Measurements from ENCODE around the gene RABAC1.
A peak's percentile ranks its signal among the peaks of the same experiment; 100 is the strongest.

RABAC1 gene

DNA sequence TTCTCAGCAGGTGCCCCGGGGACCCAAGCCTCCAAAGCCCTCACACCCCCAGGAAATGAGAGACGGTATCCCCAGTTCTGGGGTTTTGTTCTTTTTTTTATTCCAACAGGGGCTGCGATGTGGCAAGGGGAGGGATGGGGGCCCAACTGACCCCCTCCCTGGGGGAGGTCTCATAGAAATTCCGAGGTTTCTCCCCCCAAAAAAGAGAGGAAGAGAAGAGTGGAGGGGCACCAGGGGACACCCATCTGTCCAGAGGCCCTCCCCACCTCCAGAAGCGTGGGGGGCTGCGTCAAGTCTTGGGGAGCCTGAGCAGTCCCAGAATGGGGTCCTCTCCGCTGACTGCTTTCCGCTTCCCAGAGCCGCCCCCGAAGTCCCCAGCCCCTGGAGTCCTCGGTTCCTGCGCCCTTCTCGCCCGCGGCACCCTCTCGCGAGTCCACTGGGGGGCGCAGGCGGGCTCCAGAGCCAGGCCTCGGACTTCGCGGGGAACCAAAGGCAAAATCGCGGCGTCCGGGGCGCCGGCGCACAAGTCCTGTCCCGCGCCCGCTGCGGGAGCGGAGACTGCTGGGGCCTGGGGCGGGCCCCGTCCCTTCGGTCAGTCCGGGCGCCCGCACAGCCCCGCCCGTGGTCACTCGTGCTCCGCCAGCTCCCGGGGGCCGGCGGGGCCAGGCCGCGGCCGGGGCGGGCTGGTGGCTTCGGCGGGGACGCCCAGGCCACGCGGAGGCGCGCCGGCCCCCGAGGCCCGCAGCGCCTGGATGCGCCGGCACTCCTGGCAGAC lies 39.3 kb upstream of the RABAC1 start:
- Histone ChIP-seq H3K27me3 (peaks cover 0 to 39% (median 8%) of the 10 kb centered on the region in 11 experiments; a peak in 11 of 22 replicates), H3K4me2 (peak overlapping the region; percentile 80 to 100 (median 96)), H4K20me1 (peaks cover 0 to 70% (median 6%) of the 10 kb centered on the region in 11 experiments; a peak in 9 of 22 replicates), H3K27ac (peak overlapping the region in 8 of 11 experiments; percentile 45 to 91 (median 85); a peak in 16 of 22 replicates), H3K4me3 (peak overlapping the region; percentile 45 to 67 (median 58)), H3K9me3 (replicated peaks in 1 of 11) (no peaks in the 10 kb centered on the region), H3K4me1 (peaks cover 20 to 76% (median 64%) of the 10 kb centered on the region in 10 experiments), H3K36me3 (peaks cover 0 to 14% (median 0%) of the 10 kb centered on the region in 11 experiments; a peak in 5 of 22 replicates), H3K9ac (peak overlapping the region in 10 of 11 experiments; percentile 12 to 85 (median 73); a peak in 19 of 22 replicates)
- TF ChIP-seq Cebpa-rat (IDR thresholded peaks at IDR 0.05), result no peak

GRCh38 chr19:41997851-41998229 lies 38.7 kb upstream of the RABAC1 start:
- no peak for TF ChIP-seq Cebpa-rat (IDR thresholded peaks at IDR 0.05)
- H3K9ac ChIP-seq, result peak overlapping the region in 9 of 11 experiments; percentile 12 to 85 (median 78); a peak in 17 of 22 replicates
- peaks cover 0 to 70% (median 6%) of the 10 kb centered on the region in 11 experiments; a peak in 9 of 22 replicates for H4K20me1 ChIP-seq
- H3K9me3 ChIP-seq (replicated peaks in 1 of 11), result no peaks in the 10 kb centered on the region
- H3K4me1 ChIP-seq, result peaks cover 23 to 77% (median 64%) of the 10 kb centered on the region in 10 experiments
- H3K27ac ChIP-seq, result peak overlapping the region in 8 of 11 experiments; percentile 45 to 91 (median 85); a peak in 16 of 22 replicates
- peak overlapping the region; percentile 45 to 67 (median 58); a peak in 19 of 20 replicates for H3K4me3 ChIP-seq
- H3K27me3 ChIP-seq, result peaks cover 0 to 39% (median 8%) of the 10 kb centered on the region in 11 experiments; a peak in 11 of 22 replicates
- H3K4me2 ChIP-seq, result peak overlapping the region; percentile 80 to 100 (median 96)
- H3K36me3 ChIP-seq, result peaks cover 0 to 14% (median 0%) of the 10 kb centered on the region in 11 experiments; a peak in 5 of 22 replicates

DNA sequence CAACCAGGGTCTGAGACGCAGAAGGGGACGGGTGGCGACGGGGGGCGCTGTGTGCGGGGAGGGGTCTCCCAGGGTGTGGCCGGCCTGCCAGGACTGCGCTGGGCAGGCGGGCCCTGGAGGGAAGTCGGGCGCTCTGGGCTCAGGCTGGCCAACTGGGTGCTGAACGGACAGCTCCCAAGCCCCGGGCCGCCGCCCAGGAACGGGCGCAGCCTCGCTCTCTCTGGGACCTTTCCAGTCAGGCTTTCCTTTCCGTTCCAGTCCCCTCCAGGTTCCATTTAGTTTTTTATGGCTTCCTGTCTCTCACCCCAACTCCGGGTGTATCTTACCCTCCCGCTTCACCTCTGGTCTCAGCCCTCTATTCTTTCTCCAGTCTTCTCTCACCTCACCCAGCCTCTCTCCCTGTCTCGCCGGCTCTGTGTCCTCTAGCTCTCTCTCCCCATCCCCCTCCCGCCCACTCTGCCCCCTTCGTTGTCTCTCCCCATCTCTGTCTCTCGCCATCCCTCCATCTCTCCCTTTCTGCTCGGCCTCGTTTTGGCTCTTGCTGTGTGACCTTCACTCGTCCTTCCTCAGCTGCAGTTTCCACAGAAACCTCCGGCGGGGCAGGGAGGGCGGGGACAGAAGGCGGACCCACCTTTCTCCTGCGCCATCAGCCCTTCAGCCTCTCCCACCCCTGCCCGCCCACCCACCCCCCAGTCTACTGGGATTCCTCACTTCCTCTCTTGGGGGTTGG lies 38.2 kb upstream of the RABAC1 start:
- Histone ChIP-seq H3K4me1 (peaks cover 23 to 76% (median 68%) of the 10 kb centered on the region in 10 experiments), H3K4me2 (peak overlapping the region; percentile 80 to 100 (median 96)), H3K4me3 (peak overlapping the region; percentile 27 to 66 (median 54); a peak in 13 of 20 replicates), H3K36me3 (peaks cover 0 to 12% (median 0%) of the 10 kb centered on the region in 11 experiments; a peak in 5 of 22 replicates), H3K9me3 (replicated peaks in 1 of 11) (no peaks in the 10 kb centered on the region), H3K27ac (peak overlapping the region in 8 of 11 experiments; percentile 51 to 91 (median 85); a peak in 15 of 22 replicates), H3K9ac (peak overlapping the region in 7 of 11 experiments; percentile 46 to 85 (median 80); a peak in 13 of 22 replicates), H4K20me1 (peaks cover 0 to 68% (median 6%) of the 10 kb centered on the region in 11 experiments; a peak in 11 of 22 replicates), H3K27me3 (peaks cover 0 to 39% (median 8%) of the 10 kb centered on the region in 11 experiments; a peak in 11 of 22 replicates)
- no peak for TF ChIP-seq Cebpa-rat (IDR thresholded peaks at IDR 0.05)

GRCh38 chr19:41995959-41996797 lies 37.1 kb upstream of the RABAC1 start:
- Histone ChIP-seq H3K36me3 (peaks cover 0 to 5% (median 0%) of the 10 kb centered on the region in 11 experiments; a peak in 2 of 22 replicates), H3K9ac (no peak overlapping the region), H3K4me2 (peak overlapping the region in 10 of 11 experiments; percentile 80 to 99 (median 96); a peak in 19 of 22 replicates), H3K27ac (no peak overlapping the region), H3K9me3 (replicated peaks in 1 of 11) (no peaks in the 10 kb centered on the region), H3K4me3 (no peak overlapping the region), H3K27me3 (peaks cover 0 to 39% (median 8%) of the 10 kb centered on the region in 11 experiments; a peak in 11 of 22 replicates), H3K4me1 (peaks cover 23 to 77% (median 70%) of the 10 kb centered on the region in 10 experiments), H4K20me1 (peaks cover 0 to 60% (median 15%) of the 10 kb centered on the region in 11 experiments; a peak in 13 of 22 replicates)
- no peak for TF ChIP-seq Cebpa-rat (IDR thresholded peaks at IDR 0.05)

DNA sequence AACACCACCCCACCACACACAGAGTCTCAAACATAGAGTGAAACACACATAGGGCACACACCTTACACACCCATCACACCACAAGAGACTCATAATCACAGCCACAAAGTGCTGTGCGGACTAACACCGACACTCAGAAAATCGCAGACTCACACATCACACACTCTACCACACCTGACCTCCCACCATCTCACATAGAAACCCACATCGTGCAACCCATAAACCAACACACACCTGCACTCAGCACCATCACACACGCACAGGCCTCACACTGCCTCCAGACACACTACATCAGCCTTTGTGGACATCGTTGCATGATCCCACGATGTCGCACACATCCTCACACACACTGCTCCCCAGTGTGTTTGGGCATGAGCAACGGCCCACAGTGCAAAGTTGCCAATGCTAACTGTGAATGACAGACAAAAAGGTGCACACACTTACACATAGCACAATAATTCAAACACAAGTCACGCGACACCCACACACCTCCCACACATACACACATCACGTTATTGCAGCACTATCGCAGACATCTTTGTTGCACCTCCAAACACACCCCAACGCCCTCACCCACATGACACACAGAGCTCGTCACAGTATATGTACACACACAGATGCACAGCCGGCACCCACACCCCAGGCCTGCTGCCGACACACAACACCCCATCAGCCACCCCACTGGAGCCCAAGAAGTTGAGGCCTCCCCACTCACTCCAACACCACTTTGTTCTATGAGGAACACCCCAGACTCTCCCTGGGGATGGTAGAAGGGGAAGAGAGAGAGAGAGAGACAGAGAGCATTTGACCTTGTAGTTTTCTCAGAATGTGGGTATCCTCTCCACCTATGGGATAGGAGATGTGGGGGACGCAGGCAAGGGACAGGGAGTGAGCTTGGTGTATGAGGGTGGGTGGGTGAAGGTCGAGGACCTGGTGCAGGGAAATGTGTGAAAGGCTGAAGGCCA lies 36.2 kb upstream of the RABAC1 start:
- peaks cover 0 to 53% (median 17%) of the 10 kb centered on the region in 11 experiments; a peak in 13 of 22 replicates for H4K20me1 ChIP-seq
- peak overlapping the region in 6 of 11 experiments; percentile 42 to 64 (median 46); a peak in 6 of 22 replicates for H3K9ac ChIP-seq
- no peak for TF ChIP-seq Cebpa-rat (IDR thresholded peaks at IDR 0.05)
- peak overlapping the region in 9 of 11 experiments; percentile 90 to 99 (median 96); a peak in 18 of 22 replicates for H3K4me2 ChIP-seq
- H3K9me3 ChIP-seq (replicated peaks in 1 of 11), result no peaks in the 10 kb centered on the region
- peak overlapping the region in 5 of 11 experiments; percentile 11 to 76 (median 49); a peak in 7 of 22 replicates for H3K27ac ChIP-seq
- H3K36me3 ChIP-seq, result no peaks in the 10 kb centered on the region
- peaks cover 0 to 32% (median 8%) of the 10 kb centered on the region in 11 experiments; a peak in 11 of 22 replicates for H3K27me3 ChIP-seq
- peak overlapping the region in 2 of 10 experiments; percentile 73 to 79; a peak in 2 of 20 replicates for H3K4me3 ChIP-seq
- peaks cover 23 to 70% (median 65%) of the 10 kb centered on the region in 10 experiments for H3K4me1 ChIP-seq

DNA sequence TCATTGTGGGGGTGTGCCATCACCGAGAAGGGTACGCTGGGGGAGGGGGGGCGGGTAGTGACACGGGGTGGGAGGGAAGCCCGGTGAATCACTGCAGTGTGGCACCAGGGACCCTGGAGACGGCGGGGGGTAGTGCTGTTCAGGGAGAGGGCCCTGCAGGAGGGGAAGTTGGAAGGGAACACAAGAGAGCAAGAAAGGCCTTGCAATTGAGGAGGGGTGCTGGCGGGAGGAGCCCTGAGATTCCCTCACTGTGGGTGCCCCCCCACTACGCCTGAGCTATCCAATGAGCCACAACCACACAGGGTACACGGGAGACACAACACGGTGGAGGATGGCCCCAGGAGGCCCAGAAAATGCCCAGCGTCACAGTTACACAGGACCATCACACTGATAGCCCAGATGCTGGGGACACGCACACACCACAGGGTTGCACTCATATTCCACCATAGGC lies 35.4 kb upstream of the RABAC1 start:
- peak overlapping the region; percentile 90 to 99 (median 97) for H3K4me2 ChIP-seq
- H4K20me1 ChIP-seq, result peaks cover 0 to 46% (median 15%) of the 10 kb centered on the region in 11 experiments; a peak in 13 of 22 replicates
- H3K9ac ChIP-seq, result peak overlapping the region in 8 of 11 experiments; percentile 26 to 84 (median 78); a peak in 10 of 22 replicates
- no peaks in the 10 kb centered on the region for H3K9me3 ChIP-seq (replicated peaks in 1 of 11)
- H3K4me3 ChIP-seq, result peak overlapping the region; percentile 52 to 85 (median 76); a peak in 19 of 20 replicates
- H3K4me1 ChIP-seq, result peaks cover 21 to 63% (median 58%) of the 10 kb centered on the region in 10 experiments
- peak overlapping the region in 6 of 11 experiments; percentile 66 to 76 (median 74); a peak in 10 of 22 replicates for H3K27ac ChIP-seq
- peaks cover 0 to 24% (median 5%) of the 10 kb centered on the region in 11 experiments; a peak in 11 of 22 replicates for H3K27me3 ChIP-seq
- TF ChIP-seq Cebpa-rat (IDR thresholded peaks at IDR 0.05), result no peak
- peaks cover 0 to 6% (median 4%) of the 10 kb centered on the region in 11 experiments; a peak in 6 of 22 replicates for H3K36me3 ChIP-seq

Data from BLaER1 treated with 17β-estradiol and CSF1 and Interleukin-3, amounts not matched to agents 10 nM and 100 nM (cell line).